HUES64 (cell line): Measurements from ENCODE around the gene FURIN.
A peak's percentile ranks its signal among the peaks of the same experiment; 100 is the strongest.
"Not testable (repeated sequence)": the region's sequence is repeated elsewhere in the genome, so short reads cannot be mapped to it uniquely, and the experiment has no call there.

Source experiments
- H3K27ac ChIP-seq: 2 replicates; pipeline ENCODE4 v1.7.0; 2013; ENCODE audit warnings: low read depth, low read length, inconsistent platforms
- H3K27me3 ChIP-seq: 2 replicates; pipeline ENCODE4 v1.6.1; 2013; ENCODE audit warnings: mild to moderate bottlenecking, low read length; ENCODE audit not compliant: insufficient read depth
- H3K36me3 ChIP-seq: 2 replicates; pipeline ENCODE4 v1.6.1; 2013; ENCODE audit warnings: mild to moderate bottlenecking, low read length; ENCODE audit not compliant: insufficient read depth
- H3K4me1 ChIP-seq: 2 replicates; pipeline ENCODE4 v1.6.1; 2013; ENCODE audit warnings: mild to moderate bottlenecking, low read length, moderate library complexity; ENCODE audit not compliant: insufficient read depth
- H3K4me3 ChIP-seq: 2 replicates; pipeline ENCODE4 v1.5.1; 2013; ENCODE audit warnings: mild to moderate bottlenecking, low read length, moderate library complexity
- H3K9ac ChIP-seq: 2 replicates; pipeline ENCODE4 v1.6.1; 2013; ENCODE audit warnings: mild to moderate bottlenecking, low read depth, low read length
- H3K9me3 ChIP-seq: 2 replicates; pipeline ENCODE4 v1.6.1; 2013; ENCODE audit warnings: low read depth, low read length; ENCODE audit not compliant: insufficient read depth
- WGBS: fragments of 150-250, 120-280 bp; methylation state at CpG from one replicate; pipeline ENCODE4 v1.1.7; 2013; ENCODE audit warnings: missing lambda C conversion rate; 5-methylcytosine and 5-hydroxymethylcytosine counted together

Gene FURIN

DNA sequence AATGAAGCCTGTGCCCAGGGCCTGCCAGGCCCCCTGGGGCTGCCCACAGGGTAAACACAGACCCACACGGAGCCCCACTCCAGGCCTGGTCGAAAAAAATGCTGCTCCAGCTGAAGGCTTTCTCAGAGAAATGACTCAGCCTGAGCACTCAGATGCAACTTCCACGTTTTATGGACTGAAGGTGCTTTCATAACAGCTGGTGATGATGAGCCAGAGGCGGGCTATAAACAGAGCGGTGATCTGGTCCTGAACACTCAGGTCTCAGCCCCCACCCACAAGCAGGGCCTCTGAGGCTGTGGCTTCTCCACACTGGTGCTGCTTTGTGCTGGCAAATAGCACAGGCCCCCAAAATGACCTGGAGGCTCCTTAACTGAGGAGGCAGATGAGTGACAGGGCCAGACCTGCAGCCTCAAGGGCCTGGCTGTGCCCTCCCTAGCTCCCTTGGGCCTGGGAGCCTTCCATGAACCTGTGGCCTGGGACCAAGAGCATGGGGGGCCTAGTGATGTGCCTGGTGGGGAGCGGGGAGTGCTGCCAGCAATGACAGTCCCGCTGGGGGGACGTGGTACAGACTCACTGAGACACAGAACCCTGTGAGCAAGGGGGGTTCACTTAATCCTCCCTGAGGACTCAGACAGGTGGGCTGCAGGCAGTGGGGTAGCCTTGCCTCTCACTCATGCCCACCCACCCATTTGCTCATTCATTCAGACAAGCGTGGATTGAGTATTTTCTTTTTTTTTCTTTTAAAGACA, 23.0 kb upstream of the FURIN start:
- H3K9me3 ChIP-seq = no peaks in the 10 kb centered on the region
- H3K9ac ChIP-seq = no peak overlapping the region
- H3K36me3 ChIP-seq = no peaks in the 10 kb centered on the region
- H3K27me3 ChIP-seq = no peaks in the 10 kb centered on the region
- WGBS = 90% methylated on average over 9 of the region's 9 CpGs
- H3K4me1 ChIP-seq = peaks cover 9% of the 10 kb centered on the region
- no peak overlapping the region for H3K27ac ChIP-seq
- H3K4me3 ChIP-seq = no peak overlapping the region

DNA sequence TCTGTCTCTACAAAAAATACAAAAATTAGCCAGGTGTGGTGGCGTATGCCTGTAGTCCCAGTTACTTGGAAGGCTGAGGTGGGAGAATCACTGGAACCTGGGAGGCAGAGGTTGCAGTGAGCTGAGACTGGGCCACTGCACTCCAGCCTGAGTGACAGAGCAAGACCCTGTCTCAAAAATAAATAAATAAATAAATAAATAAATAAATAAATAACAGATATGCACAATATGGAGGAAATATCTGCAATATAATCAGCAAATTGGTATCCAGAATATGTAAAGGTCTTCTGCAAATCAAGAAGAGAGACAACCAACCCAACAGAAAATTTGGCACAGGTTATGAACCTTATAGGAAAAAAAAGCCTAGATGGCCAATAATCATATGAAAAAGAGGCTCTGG, 19.0 kb upstream of the FURIN start:
- not testable (repeated sequence) for H3K27ac ChIP-seq, H3K4me3 ChIP-seq, H3K36me3 ChIP-seq, H3K4me1 ChIP-seq, H3K27me3 ChIP-seq, H3K9ac ChIP-seq, H3K9me3 ChIP-seq
- 100% methylated on average over 1 of the region's 1 CpG for WGBS

- Histone ChIP-seq H3K27me3 (no peaks in the 10 kb centered on the region), H3K4me1 (no peaks in the 10 kb centered on the region), H3K4me3 (no peak overlapping the region), H3K27ac (no peak overlapping the region), H3K9me3 (no peaks in the 10 kb centered on the region), H3K36me3 (no peaks in the 10 kb centered on the region), H3K9ac (no peak overlapping the region)
- 92% methylated on average over 6 of the region's 6 CpGs for WGBS
Measured at GRCh38 chr15:90851114-90851513, 17.3 kb upstream of the FURIN start.

- no peaks in the 10 kb centered on the region for H3K36me3 ChIP-seq
- no peak overlapping the region for H3K9ac ChIP-seq
- WGBS = 91% methylated on average over 5 of the region's 5 CpGs
- H3K27ac ChIP-seq = no peak overlapping the region
- no peaks in the 10 kb centered on the region for H3K9me3 ChIP-seq
- H3K4me1 ChIP-seq = no peaks in the 10 kb centered on the region
- no peak overlapping the region for H3K4me3 ChIP-seq
- no peaks in the 10 kb centered on the region for H3K27me3 ChIP-seq
Measured at GRCh38 chr15:90851940-90852339, 16.4 kb upstream of the FURIN start.

DNA sequence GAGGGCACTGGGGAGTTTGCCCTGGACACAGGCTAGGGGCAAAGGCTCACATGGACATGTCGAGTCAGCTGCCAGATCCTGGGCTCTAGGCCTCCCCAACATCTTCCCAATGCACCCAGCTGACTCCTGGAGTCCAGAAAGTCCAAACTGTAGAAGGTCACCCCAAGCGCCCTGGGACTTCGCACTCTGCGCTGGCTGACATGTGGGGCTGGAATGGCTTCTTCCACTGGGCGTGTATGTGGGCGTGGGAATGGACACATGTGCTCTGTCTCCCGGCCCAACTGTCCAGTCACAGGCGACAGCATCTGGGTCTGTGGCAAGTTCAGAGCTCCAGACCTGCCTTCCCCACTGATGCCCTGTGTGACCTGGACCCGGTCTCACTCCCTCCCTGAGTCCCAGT, 13.2 kb upstream of the FURIN start:
- Histone ChIP-seq H3K4me1 (peaks cover 10% of the 10 kb centered on the region), H3K27ac (no peak overlapping the region), H3K27me3 (no peaks in the 10 kb centered on the region), H3K9ac (no peak overlapping the region), H3K9me3 (no peaks in the 10 kb centered on the region), H3K36me3 (no peaks in the 10 kb centered on the region), H3K4me3 (no peak overlapping the region)
- 97% methylated on average over 9 of the region's 9 CpGs for WGBS

DNA sequence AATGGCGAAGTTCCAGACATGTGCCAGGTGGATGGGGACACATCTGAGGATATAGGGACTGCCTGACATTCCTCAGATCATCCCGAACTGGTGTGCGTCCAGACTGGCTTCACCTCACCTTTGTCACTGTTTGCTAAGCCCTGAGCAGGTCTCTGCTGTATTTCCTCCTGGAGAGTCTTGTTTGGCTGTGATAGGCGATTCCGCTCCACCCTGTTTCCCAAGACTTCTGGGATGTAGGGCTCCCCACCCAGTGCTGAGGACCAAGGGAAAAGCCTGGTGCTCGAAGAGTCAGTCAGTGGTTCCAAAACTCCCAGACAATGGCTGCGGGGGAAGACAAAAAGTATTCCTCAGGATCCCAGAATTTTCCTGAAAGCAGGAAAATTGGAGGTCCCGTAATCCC, 11.1 kb upstream of the FURIN start:
- no peaks in the 10 kb centered on the region for H3K27me3 ChIP-seq
- H3K9ac ChIP-seq = no peak overlapping the region
- WGBS = 95% methylated on average over 8 of the region's 8 CpGs
- no peak overlapping the region for H3K4me3 ChIP-seq
- H3K4me1 ChIP-seq = peaks cover 10% of the 10 kb centered on the region
- no peak overlapping the region for H3K27ac ChIP-seq
- H3K36me3 ChIP-seq = no peaks in the 10 kb centered on the region
- H3K9me3 ChIP-seq = no peaks in the 10 kb centered on the region

GRCh38 chr15:90857883-90858443, 10.4 kb upstream of the FURIN start:
- Histone ChIP-seq H3K4me3 (no peak overlapping the region), H3K9me3 (no peaks in the 10 kb centered on the region), H3K9ac (no peak overlapping the region), H3K27me3 (no peaks in the 10 kb centered on the region), H3K4me1 (peaks cover 10% of the 10 kb centered on the region), H3K27ac (no peak overlapping the region), H3K36me3 (no peaks in the 10 kb centered on the region)
- WGBS = 89% methylated on average over 8 of the region's 8 CpGs

DNA sequence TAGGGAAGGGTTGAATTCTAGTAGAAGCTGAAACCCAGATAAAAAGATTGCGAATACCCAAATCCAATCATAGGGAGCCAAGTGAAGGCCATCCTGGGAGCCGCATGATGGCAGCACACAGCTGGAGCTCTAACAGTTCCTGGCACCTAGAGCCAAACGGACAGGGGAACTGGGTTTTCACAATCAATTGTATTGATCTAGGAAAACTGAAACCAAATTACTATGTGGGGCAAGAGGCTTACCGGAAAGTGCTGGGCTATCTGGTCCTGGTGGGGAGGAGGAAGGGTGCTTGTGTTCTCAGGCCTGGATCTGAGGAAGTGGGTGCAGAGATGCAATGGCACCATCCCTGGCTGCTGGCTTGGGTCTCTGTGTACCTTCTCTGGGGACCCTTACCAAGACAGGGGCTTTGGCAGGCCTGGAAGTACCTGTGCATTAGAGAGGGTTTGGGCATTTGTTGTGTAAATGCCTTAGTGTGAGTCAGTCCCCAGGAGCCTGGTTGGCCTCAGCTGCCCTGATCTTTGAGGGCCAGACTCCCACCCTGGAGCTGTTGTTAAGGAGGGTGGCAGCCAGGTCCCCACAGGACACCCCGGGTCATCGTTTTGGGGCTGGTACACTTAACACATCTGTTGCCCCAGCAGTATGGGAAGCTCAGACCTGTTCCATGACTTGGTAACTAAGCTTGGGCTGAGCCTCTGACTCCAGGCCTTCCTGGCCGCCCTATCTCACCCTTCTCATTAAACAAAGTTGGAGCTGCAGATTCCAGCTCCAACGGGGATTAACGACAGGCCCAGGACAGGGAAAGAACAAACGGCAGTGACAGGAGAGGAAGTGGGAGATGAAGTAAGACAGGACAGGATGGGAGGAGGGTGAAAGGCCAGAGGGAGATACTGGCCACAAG, 8.9 kb upstream of the FURIN start:
- Histone ChIP-seq H3K4me1 (peaks cover 10% of the 10 kb centered on the region), H3K36me3 (no peaks in the 10 kb centered on the region), H3K4me3 (no peak overlapping the region), H3K27me3 (no peaks in the 10 kb centered on the region), H3K9ac (no peak overlapping the region), H3K27ac (peak overlapping the region; percentile 78; the same call in 1 of the 2 replicates), H3K9me3 (no peaks in the 10 kb centered on the region)
- 32% methylated on average over 10 of the region's 10 CpGs for WGBS

GRCh38 chr15:90860450-90860849, 7.9 kb upstream of the FURIN start:
- no peaks in the 10 kb centered on the region for H3K27me3 ChIP-seq
- 93% methylated on average over 7 of the region's 7 CpGs for WGBS
- H3K9ac ChIP-seq = no peak overlapping the region
- H3K4me3 ChIP-seq = no peak overlapping the region
- no peaks in the 10 kb centered on the region for H3K36me3 ChIP-seq
- no peaks in the 10 kb centered on the region for H3K9me3 ChIP-seq
- H3K27ac ChIP-seq = no peak overlapping the region
- H3K4me1 ChIP-seq = peaks cover 10% of the 10 kb centered on the region

DNA sequence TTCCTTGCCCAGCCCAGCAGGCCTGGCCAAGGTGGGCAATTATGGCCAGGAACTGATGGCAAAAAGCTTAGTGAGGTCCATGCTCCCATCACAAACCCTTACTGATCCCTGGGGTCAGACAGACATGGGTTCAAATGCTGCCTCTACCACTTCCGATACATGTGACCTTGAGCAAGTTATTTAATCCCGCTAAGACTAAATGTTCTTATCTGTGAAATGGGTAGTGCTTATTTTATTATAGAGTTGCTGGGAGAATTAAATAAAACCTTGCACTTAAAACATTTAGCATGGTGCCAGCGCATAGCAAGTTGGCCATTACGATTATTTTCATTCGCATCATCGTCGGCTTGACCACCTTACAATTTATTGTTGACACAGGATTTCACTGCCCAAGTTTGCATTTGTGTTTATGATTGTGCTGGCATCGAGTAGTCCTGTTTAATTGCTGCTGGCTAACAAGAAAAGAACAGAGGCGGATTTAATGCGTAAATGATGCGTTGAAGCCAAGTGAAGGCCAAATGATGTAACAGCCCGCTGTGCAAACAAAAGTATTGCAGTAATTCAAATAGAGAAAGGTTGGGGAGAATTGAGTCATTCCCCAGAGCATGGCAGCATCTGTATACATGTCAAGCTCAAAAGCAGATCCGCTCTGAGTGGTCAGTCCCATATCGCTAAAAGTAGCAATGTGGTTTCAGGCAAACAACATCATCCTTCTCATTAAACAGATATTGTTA, 7.3 kb upstream of the FURIN start:
- no peak overlapping the region for H3K27ac ChIP-seq
- WGBS = 97% methylated on average over 14 of the region's 14 CpGs
- H3K9ac ChIP-seq = no peak overlapping the region
- H3K4me1 ChIP-seq = peaks cover 10% of the 10 kb centered on the region
- H3K27me3 ChIP-seq = no peaks in the 10 kb centered on the region
- no peaks in the 10 kb centered on the region for H3K36me3 ChIP-seq
- H3K4me3 ChIP-seq = no peak overlapping the region
- H3K9me3 ChIP-seq = no peaks in the 10 kb centered on the region

DNA sequence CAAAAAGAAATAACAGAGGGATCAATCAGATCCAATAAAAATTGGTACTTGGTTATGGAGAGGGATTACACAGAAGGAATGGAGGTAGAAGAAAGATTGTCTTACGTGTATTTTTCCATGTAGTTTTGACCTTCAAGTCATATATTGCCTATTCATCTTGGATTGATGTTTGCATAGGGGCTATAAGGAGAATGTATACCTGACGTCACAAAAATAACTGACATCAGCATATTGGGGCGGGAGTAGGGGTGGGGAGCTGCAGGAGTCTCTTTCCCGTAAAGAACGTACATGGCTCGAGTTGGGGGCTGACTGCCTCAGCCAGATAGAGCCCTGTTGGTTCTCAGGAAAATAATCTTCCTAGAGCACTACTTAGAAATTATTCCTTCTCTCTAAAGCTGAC, 5.9 kb upstream of the FURIN start:
- Histone ChIP-seq H3K36me3 (no peaks in the 10 kb centered on the region), H3K4me1 (peaks cover 10% of the 10 kb centered on the region), H3K27ac (no peak overlapping the region), H3K27me3 (no peaks in the 10 kb centered on the region), H3K4me3 (no peak overlapping the region), H3K9ac (no peak overlapping the region), H3K9me3 (no peaks in the 10 kb centered on the region)
- WGBS = 96% methylated on average over 6 of the region's 6 CpGs
